Trophoblast cell (in vitro differentiated cells and primary cell): Measurements from ENCODE around the gene COX7A2.
A peak's percentile ranks its signal among the peaks of the same experiment; 100 is the strongest.

Experiments
- DNase-seq, 2 donors: peaks; one replicate each; pipeline ENCODE4 v3.0.0-alpha.2; 2016
- H2AFZ ChIP-seq: 2 replicates; pipeline ENCODE4 v1.6.1; 2013; ENCODE audit warnings: low read length, moderate library complexity, mild to moderate bottlenecking; ENCODE audit not compliant: insufficient read depth, poor library complexity
- H2AK5ac ChIP-seq: 2 replicates; pipeline ENCODE4 v1.6.1; 2013; ENCODE audit warnings: mild to moderate bottlenecking, low read length
- H2BK120ac ChIP-seq: 2 replicates; pipeline ENCODE4 v1.6.1; 2013; ENCODE audit warnings: low read length, mild to moderate bottlenecking, moderate library complexity; ENCODE audit not compliant: insufficient read depth, poor library complexity
- H2BK12ac ChIP-seq: 2 replicates; pipeline ENCODE4 v1.6.1; 2013; ENCODE audit warnings: mild to moderate bottlenecking, low read length, moderate library complexity
- H2BK5ac ChIP-seq: 2 replicates; pipeline ENCODE4 v1.6.1; 2013; ENCODE audit warnings: low read length, low read depth, moderate library complexity, mild to moderate bottlenecking; ENCODE audit not compliant: poor library complexity
- H3K14ac ChIP-seq: 2 replicates; pipeline ENCODE4 v1.6.1; 2013; ENCODE audit warnings: mild to moderate bottlenecking, low read length
- H3K18ac ChIP-seq: 2 replicates; pipeline ENCODE4 v1.6.1; 2013; ENCODE audit warnings: mild to moderate bottlenecking, low read length
- H3K23ac ChIP-seq: 2 replicates; pipeline ENCODE4 v1.6.1; 2013; ENCODE audit warnings: low read length
- H3K27ac ChIP-seq: 2 replicates; pipeline ENCODE4 v1.5.1; 2013; ENCODE audit warnings: low read depth, mild to moderate bottlenecking, inconsistent platforms, low read length, moderate library complexity
- H3K27me3 ChIP-seq: 2 replicates; pipeline ENCODE4 v1.6.1; 2013; ENCODE audit warnings: inconsistent platforms, mild to moderate bottlenecking, low read length, moderate library complexity; ENCODE audit not compliant: insufficient read depth
- H3K36me3 ChIP-seq, 2 experiments: 1 replicate in 1 of 2; 2 replicates in 1 of 2; pipeline ENCODE4 v1.6.1; 2013; ENCODE audit warnings: low read length in 2 of 2, mild to moderate bottlenecking in 2 of 2, moderate library complexity in 1 of 2; ENCODE audit not compliant: insufficient read depth in 2 of 2, control insufficient read depth in 1 of 2
- H3K4ac ChIP-seq: 2 replicates; pipeline ENCODE4 v1.6.1; 2013; ENCODE audit warnings: low read depth, mild to moderate bottlenecking, low read length, moderate library complexity
- H3K4me1 ChIP-seq, 2 experiments: 1 replicate in 1 of 2; 2 replicates in 1 of 2; pipeline ENCODE4 v1.6.1; 2013; ENCODE audit warnings: low read length in 2 of 2, mild to moderate bottlenecking in 2 of 2, moderate library complexity in 1 of 2; ENCODE audit not compliant: insufficient read depth in 2 of 2, control insufficient read depth in 1 of 2
- H3K4me2 ChIP-seq: 2 replicates; pipeline ENCODE4 v1.6.1; 2013; ENCODE audit warnings: inconsistent platforms, mild to moderate bottlenecking, low read length, moderate library complexity
- H3K4me3 ChIP-seq: 2 replicates; pipeline ENCODE4 v1.5.1; 2013; ENCODE audit warnings: mild to moderate bottlenecking, low read depth, low read length, inconsistent platforms
- H3K79me1 ChIP-seq: one replicate; pipeline ENCODE4 v1.6.1; 2013; ENCODE audit warnings: low read length
- H3K79me2 ChIP-seq: 2 replicates; pipeline ENCODE4 v1.6.1; 2013; ENCODE audit warnings: low read length, mild to moderate bottlenecking; ENCODE audit not compliant: control insufficient read depth, insufficient read depth, poor library complexity
- H3K9ac ChIP-seq: 2 replicates; pipeline ENCODE4 v1.6.1; 2013; ENCODE audit warnings: mild to moderate bottlenecking, low read length
- H3K9me3 ChIP-seq: 2 replicates; pipeline ENCODE4 v1.6.1; 2013; ENCODE audit warnings: low read depth, mild to moderate bottlenecking, control low read depth, inconsistent platforms, low read length; ENCODE audit not compliant: insufficient read depth
- H4K12ac ChIP-seq: 2 replicates; pipeline ENCODE4 v1.6.1; 2013; ENCODE audit warnings: low read depth, mild to moderate bottlenecking, low read length, moderate library complexity
- H4K8ac ChIP-seq: 2 replicates; pipeline ENCODE4 v1.6.1; 2013; ENCODE audit warnings: low read depth, mild to moderate bottlenecking, low read length, moderate library complexity
- H4K91ac ChIP-seq: one replicate; pipeline ENCODE4 v1.6.1; 2013; ENCODE audit warnings: low read depth, mild to moderate bottlenecking, low read length, moderate library complexity
- WGBS: extraction: QIAGEN DNeasy Blood & Tissue Kit; methylation state at CpG from one replicate; pipeline ENCODE4 v1.1.7; 2013; ENCODE audit warnings: missing lambda C conversion rate; ENCODE audit not compliant: insufficient read length, insufficient coverage; ENCODE audit errors: extremely low coverage; 5-methylcytosine and 5-hydroxymethylcytosine counted together

Gene COX7A2

DNA sequence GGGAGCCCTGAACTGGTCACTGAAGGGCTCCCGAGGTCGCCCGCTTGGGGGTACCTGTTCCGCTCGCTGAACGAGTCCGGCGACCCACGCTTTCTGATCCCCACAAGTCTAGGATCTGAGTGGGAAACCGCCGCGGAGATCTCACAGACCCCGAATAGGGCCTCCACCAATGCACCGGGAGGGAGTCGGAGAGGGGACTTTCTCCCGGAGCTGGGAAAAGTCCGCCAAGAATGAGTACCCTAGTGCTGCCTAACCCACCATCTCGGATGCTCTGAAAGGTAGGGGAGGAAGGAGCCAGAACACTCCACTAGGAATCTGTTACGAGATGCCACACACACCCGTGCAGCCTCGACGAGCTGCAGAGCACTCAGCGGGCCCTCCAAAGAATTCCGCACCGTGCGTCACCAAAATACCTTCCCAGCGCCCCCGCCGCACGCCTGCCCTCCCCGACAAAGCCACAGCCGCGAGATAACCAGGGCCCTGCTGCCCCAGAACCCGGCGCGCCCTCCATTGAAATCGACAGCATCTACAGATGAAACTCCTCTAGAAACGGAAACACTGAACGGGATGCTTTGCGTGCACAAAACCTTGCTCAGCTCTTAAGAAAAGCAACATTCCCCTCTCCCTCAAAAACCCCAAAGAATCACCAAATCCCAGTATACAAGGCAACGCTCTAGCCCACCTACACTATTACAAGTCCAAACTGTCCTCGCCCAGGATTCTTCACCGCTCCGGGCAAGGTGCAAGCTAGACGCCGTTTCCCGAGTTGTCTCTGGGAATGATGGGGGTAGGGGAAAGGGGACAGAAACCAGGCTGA, 38.4 kb downstream of the COX7A2 start:
- Histone ChIP-seq H3K36me3 (no peaks in the 10 kb centered on the region), H3K4me1 (peaks cover 27 to 40% of the 10 kb centered on the region in 2 experiments), H3K79me1 (peaks cover 9% of the 10 kb centered on the region), H2AK5ac (no peak overlapping the region), H3K4ac (peak overlapping the region; percentile 58), H4K12ac (peak overlapping the region; percentile 4), H4K91ac (peak overlapping the region; percentile 89), H3K18ac (peak overlapping the region; percentile 59), H3K23ac (no peak overlapping the region), H3K27ac (peak overlapping the region; percentile 80), H3K27me3 (peaks cover 17% of the 10 kb centered on the region), H4K8ac (peak overlapping the region; percentile 27), H3K9me3 (no peaks in the 10 kb centered on the region), H2AFZ (peak overlapping the region; percentile 47), H3K79me2 (peaks cover 2% of the 10 kb centered on the region), H3K9ac (peak overlapping the region; percentile 83), H3K4me2 (peak overlapping the region; percentile 78), H3K4me3 (peak overlapping the region; percentile 79), H2BK5ac (peak overlapping the region; percentile 28), H3K14ac (peak overlapping the region; percentile 50), H2BK120ac (peak overlapping the region; percentile 60), H2BK12ac (no peak overlapping the region)
- DNase-seq = peak; percentile 40 to 64
- no CpG with 5 or more reads among the region's 47 CpGs for WGBS

DNA sequence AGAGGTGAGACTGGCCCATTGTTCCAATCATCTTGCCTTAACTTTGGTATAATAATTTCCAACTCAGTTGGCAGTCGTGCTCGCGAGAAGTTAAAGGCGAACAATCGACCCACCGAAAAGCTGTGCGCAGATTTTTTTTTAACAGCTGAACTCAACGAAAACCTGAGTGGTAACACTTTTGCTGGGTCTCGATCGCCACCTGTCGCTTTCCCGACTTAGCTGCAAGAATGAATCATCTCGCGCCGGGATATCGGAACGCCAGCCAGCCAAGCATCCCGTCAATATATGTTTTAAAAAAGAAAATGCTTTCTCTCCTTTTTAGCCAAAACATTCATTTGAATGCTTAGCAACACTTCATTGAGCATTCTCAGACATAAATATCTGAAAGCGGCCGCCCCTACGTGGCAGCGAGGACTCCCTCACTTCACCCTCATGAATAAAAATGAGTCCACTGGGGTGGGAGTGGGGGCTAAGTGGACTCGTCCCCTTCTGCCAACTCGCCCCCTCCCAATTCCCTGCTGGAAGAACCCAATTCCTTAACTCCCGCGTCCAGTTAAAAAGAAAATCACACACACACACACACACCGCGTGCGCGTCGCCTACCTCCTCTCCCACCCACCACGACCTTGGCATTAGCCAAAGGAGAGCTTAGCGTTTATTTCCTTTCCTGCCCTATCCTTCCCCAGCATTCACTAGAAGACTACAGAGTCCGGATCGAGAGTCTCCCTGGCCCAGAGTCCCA, 39.2 kb downstream of the COX7A2 start:
- no peak overlapping the region for H3K23ac ChIP-seq
- no peaks in the 10 kb centered on the region for H3K36me3 ChIP-seq
- no CpG with 5 or more reads among the region's 35 CpGs for WGBS
- no peak overlapping the region for H3K27ac ChIP-seq
- no peaks in the 10 kb centered on the region for H3K9me3 ChIP-seq
- peak overlapping the region; percentile 23 for H2AFZ ChIP-seq
- H3K4me2 ChIP-seq = peak overlapping the region; percentile 78
- peak overlapping the region; percentile 58 for H3K4ac ChIP-seq
- no peak overlapping the region for H4K8ac ChIP-seq
- peak overlapping the region; percentile 60 for H2BK120ac ChIP-seq
- H2AK5ac ChIP-seq = no peak overlapping the region
- peak overlapping the region; percentile 79 for H3K4me3 ChIP-seq
- no peak overlapping the region for H2BK5ac ChIP-seq
- peak overlapping the region; percentile 60 for H3K14ac ChIP-seq
- H4K91ac ChIP-seq = no peak overlapping the region
- H3K4me1 ChIP-seq = peaks cover 27 to 40% of the 10 kb centered on the region in 2 experiments
- DNase-seq = peak; percentile 79 to 87
- peak overlapping the region; percentile 74 for H3K9ac ChIP-seq
- H4K12ac ChIP-seq = no peak overlapping the region
- H3K79me1 ChIP-seq = peaks cover 9% of the 10 kb centered on the region
- peaks cover 2% of the 10 kb centered on the region for H3K79me2 ChIP-seq
- peak overlapping the region; percentile 65 for H2BK12ac ChIP-seq
- H3K27me3 ChIP-seq = peaks cover 17% of the 10 kb centered on the region
- H3K18ac ChIP-seq = peak overlapping the region; percentile 59

DNA sequence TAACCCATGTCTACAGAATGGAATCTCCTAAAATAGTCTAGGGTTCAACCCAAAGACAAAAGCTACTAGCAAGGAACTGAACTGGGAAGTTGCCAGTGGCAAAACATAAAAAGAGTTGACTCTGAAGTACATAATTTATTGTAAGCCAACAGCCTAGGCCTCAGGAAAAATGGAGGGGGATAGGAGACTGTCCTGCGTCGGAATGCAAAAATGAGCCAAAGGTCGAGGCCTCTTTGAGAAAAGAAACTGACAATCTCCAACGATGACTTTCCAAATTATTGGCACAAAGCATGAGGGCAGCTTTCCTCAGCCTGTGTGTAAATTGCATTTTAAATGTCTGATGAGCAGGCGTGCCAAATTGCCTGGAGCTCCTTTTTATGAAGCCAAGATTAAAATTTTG, 39.9 kb downstream of the COX7A2 start:
- H3K79me1 ChIP-seq = peaks cover 9% of the 10 kb centered on the region
- H3K23ac ChIP-seq = no peak overlapping the region
- H2AFZ ChIP-seq = no peak overlapping the region
- no peak overlapping the region for H4K91ac ChIP-seq
- no peak overlapping the region for H3K27ac ChIP-seq
- no peak overlapping the region for H3K9ac ChIP-seq
- DNase-seq = peak; percentile 26 to 59
- WGBS = no CpG with 5 or more reads among the region's 5 CpGs
- H2BK12ac ChIP-seq = no peak overlapping the region
- no peak overlapping the region for H2BK120ac ChIP-seq
- H3K9me3 ChIP-seq = no peaks in the 10 kb centered on the region
- H3K4me3 ChIP-seq = no peak overlapping the region
- peaks cover 17% of the 10 kb centered on the region for H3K27me3 ChIP-seq
- no peak overlapping the region for H2BK5ac ChIP-seq
- peaks cover 27 to 39% of the 10 kb centered on the region in 2 experiments for H3K4me1 ChIP-seq
- H3K4me2 ChIP-seq = peak overlapping the region; percentile 78
- H3K4ac ChIP-seq = peak overlapping the region; percentile 17
- H3K79me2 ChIP-seq = peaks cover 2% of the 10 kb centered on the region
- no peaks in the 10 kb centered on the region for H3K36me3 ChIP-seq
- no peak overlapping the region for H4K8ac ChIP-seq
- H3K18ac ChIP-seq = no peak overlapping the region
- H3K14ac ChIP-seq = no peak overlapping the region
- H4K12ac ChIP-seq = no peak overlapping the region
- H2AK5ac ChIP-seq = no peak overlapping the region

- Histone ChIP-seq H4K8ac (no peak overlapping the region), H2AK5ac (no peak overlapping the region), H3K18ac (peak overlapping the region; percentile 43), H2BK5ac (no peak overlapping the region), H3K27me3 (peaks cover 12% of the 10 kb centered on the region), H3K4me2 (peak overlapping the region; percentile 79), H2BK12ac (no peak overlapping the region), H3K9me3 (no peaks in the 10 kb centered on the region), H3K79me1 (peaks cover 9% of the 10 kb centered on the region), H3K4me3 (no peak overlapping the region), H4K91ac (no peak overlapping the region), H3K27ac (no peak overlapping the region), H3K79me2 (peaks cover 2% of the 10 kb centered on the region), H3K4ac (no peak overlapping the region), H3K9ac (no peak overlapping the region), H4K12ac (no peak overlapping the region), H2BK120ac (no peak overlapping the region), H3K4me1 (peaks cover 27 to 35% of the 10 kb centered on the region in 2 experiments), H2AFZ (peak overlapping the region; percentile 54), H3K14ac (no peak overlapping the region), H3K36me3 (no peaks in the 10 kb centered on the region), H3K23ac (no peak overlapping the region)
- no peak for DNase-seq
- WGBS = no CpG with 5 or more reads among the region's 12 CpGs
Measured at GRCh38 chr6:75202676-75203131, 40.9 kb downstream of the COX7A2 start.
